ENCODE data around the gene PTPRG.

- TF ChIP-seq CTCF (conservative IDR thresholded peaks at IDR 0.05; ENCODE audit: low read depth, low read length), result no peak
- no peak for TF ChIP-seq EZH2 (IDR thresholded peaks at IDR 0.05; ENCODE audit: low read length, unreplicated experiment)
- no peak for TF ChIP-seq EZH2phosphoT487 (IDR thresholded peaks at IDR 0.05; ENCODE audit: borderline replicate concordance, low read length)
Measured at GRCh38 chr3:62178739-62179600, 617.6 kb downstream of the PTPRG start.

Data from PC-3 (cell line).